K562 (cell line): ENCODE data around the gene TMEM184A. TPM values are rescaled to one million over a fixed set of nuclear protein-coding genes. Genes with fewer than 3 reads are reported as not detected.

Source experiments
- ATAC-seq: fragments of 200-7000 bp; cut with Tn5 transposase; 3 replicates; pipeline ENCODE4 v1.9.1; 2020; ENCODE audit warnings: moderate library complexity
- BruUV-seq: library from RNA; stranded (reverse); fragments of 400-500 nt; replicated peaks from 2 replicates; lab custom pipeline; 2021; lab: Mats Ljungman, UMichigan
- CTCF ChIA-PET: fragments of 300-600 bp; formaldehyde crosslinking; extraction: SDS; loops from one replicate; lab custom pipeline; 2021; ENCODE audit warnings: low intra/inter-chr PET ratio; lab: Yijun Ruan, JAX
- POLR2A ChIA-PET: fragments of 300-600, 350-650 bp; sonication (Branson Sonifier 250); formaldehyde crosslinking; extraction: SDS; loops from one replicate; lab custom pipeline; 2021; ENCODE audit warnings: antibody characterized with exemption, inconsistent platforms; lab: Yijun Ruan, JAX
- DNase-seq, 4 experiments: peaks; one replicate each; pipeline versions ENCODE4 v3.0.0 to v3.0.0-alpha.2; 2011 to 2018; ENCODE audit warnings: low spot score in 3 of 4, mixed read lengths in 3 of 4; ENCODE audit errors: extremely low read depth in 1 of 4
- FAIRE-seq: peaks from 2 replicates; lab custom pipeline; 2011; peaks lifted over from hg19 to GRCh38; lab: Jason Lieb, UNC
- H2AFZ ChIP-seq: 2 replicates; pipeline ENCODE4 v1.6.0; 2011; ENCODE audit warnings: low read depth, low read length, control low read depth, inconsistent platforms
- H3K27ac ChIP-seq: fragments of 200-600 bp; 3 replicates; pipeline ENCODE4 v1.8.0; 2011; ENCODE audit warnings: low read depth, mild to moderate bottlenecking, control low read depth, inconsistent platforms, low read length, moderate library complexity, mixed read lengths; ENCODE audit errors: extremely low read depth
- H3K27me3 ChIP-seq, 2 experiments: fragments of 300-600 bp in 1 of 2; 2 replicates in 1 of 2; 3 replicates in 1 of 2; pipeline versions ENCODE4 v1.6.0 to v1.8.0; 2011; ENCODE audit warnings: inconsistent platforms in 2 of 2, low read length in 2 of 2, mild to moderate bottlenecking in 1 of 2, mixed read lengths in 1 of 2, moderate library complexity in 1 of 2; ENCODE audit not compliant: control insufficient read depth in 2 of 2, insufficient read depth in 2 of 2
- H3K36me3 ChIP-seq: fragments of 300-600 bp; 3 replicates; pipeline ENCODE4 v1.8.0; 2011; ENCODE audit warnings: mild to moderate bottlenecking, low read length, inconsistent platforms; ENCODE audit not compliant: control insufficient read depth, insufficient read depth
- H3K4me1 ChIP-seq, 2 experiments: fragments of 200-600 bp in 1 of 2; replicated peaks in 1 of 2; 2 replicates in 1 of 2; 3 replicates in 1 of 2; pipeline versions ENCODE4 v1.5.1 to v1.8.0; 2011; ENCODE audit warnings: inconsistent platforms in 2 of 2, low read length in 2 of 2, mild to moderate bottlenecking in 1 of 2, mixed read lengths in 1 of 2, moderate library complexity in 1 of 2; ENCODE audit not compliant: control insufficient read depth in 2 of 2, insufficient read depth in 2 of 2
- H3K4me2 ChIP-seq: 2 replicates; pipeline ENCODE4 v1.6.1; 2011; ENCODE audit warnings: low read length, control low read depth, inconsistent platforms, mixed read lengths; ENCODE audit not compliant: insufficient read depth
- H3K4me3 ChIP-seq: fragments of 200-600 bp; sonication (generic), shearing (Covaris generic); 2 replicates; pipeline ENCODE4 v1.5.1; 2016; ENCODE audit warnings: control low read depth, inconsistent platforms
- H3K79me2 ChIP-seq: fragments of 200-600 bp; 3 replicates; pipeline ENCODE4 v1.8.0; 2011; ENCODE audit warnings: low read length, inconsistent platforms; ENCODE audit not compliant: control insufficient read depth, insufficient read depth
- H3K9ac ChIP-seq, 2 experiments: 2 replicates each; pipeline versions ENCODE4 v1.6.0 to v1.6.1; 2011; ENCODE audit warnings: low read depth in 2 of 2, low read length in 2 of 2, control low read depth in 1 of 2, inconsistent platforms in 1 of 2, mild to moderate bottlenecking in 1 of 2, mixed read lengths in 1 of 2; ENCODE audit not compliant: insufficient read depth in 1 of 2
- H3K9me1 ChIP-seq: one replicate; pipeline ENCODE4 v1.6.0; 2011; ENCODE audit warnings: inconsistent platforms, mild to moderate bottlenecking, low read length, moderate library complexity; ENCODE audit not compliant: control insufficient read depth, insufficient read depth
- H3K9me3 ChIP-seq: replicated peaks from 2 replicates; pipeline ENCODE4 v1.5.1; 2011; ENCODE audit warnings: low read depth, low read length, inconsistent platforms; ENCODE audit not compliant: control insufficient read depth, insufficient read depth
- H4K20me1 ChIP-seq: replicated peaks from 2 replicates; pipeline ENCODE4 v1.6.1; 2011; ENCODE audit warnings: low read length, inconsistent platforms, mixed read lengths; ENCODE audit not compliant: control insufficient read depth, insufficient read depth
- FOXM1 ChIP-seq, 2 experiments: fragments of 450-650 bp in 1 of 2; sonication (generic) in 1 of 2; formaldehyde crosslinking in 1 of 2; IDR thresholded peaks; 2 replicates each; pipeline versions ENCODE4 v1.6.1 to v1.9.0; 2017 to 2022; ENCODE audit warnings: low read depth in 2 of 2, mild to moderate bottlenecking in 2 of 2, missing genetic modification reagents in 1 of 2, moderate library complexity in 1 of 2
- HNRNPH1 ChIP-seq: fragments of 200-400 bp; formaldehyde crosslinking; optimal IDR thresholded peaks from 2 replicates; pipeline ENCODE3; 2017; ENCODE audit warnings: low read depth, mild to moderate bottlenecking, low read length, moderate library complexity
- NR2C2 ChIP-seq, 2 experiments: fragments of 200-800 bp in 1 of 2; sonication (Bioruptor generic) in 1 of 2; sonication (generic) in 1 of 2; formaldehyde crosslinking in 1 of 2; IDR thresholded peaks; 2 replicates each; pipeline versions ENCODE4 v1.6.1 to v1.8.0; 2016 to 2022; ENCODE audit warnings: mild to moderate bottlenecking in 1 of 2, missing compliant biosample characterization in 1 of 2, missing genetic modification characterization in 1 of 2, missing genetic modification reagents in 1 of 2
- POLR2G ChIP-seq: fragments of 200-400 bp; formaldehyde crosslinking; IDR thresholded peaks from 2 replicates; pipeline ENCODE4 v1.6.1; 2017; ENCODE audit warnings: low read depth, mild to moderate bottlenecking, antibody characterized with exemption, low read length, moderate library complexity
- RBFOX2 ChIP-seq: fragments of 200-400 bp; formaldehyde crosslinking; IDR thresholded peaks from 2 replicates; pipeline ENCODE4 v1.6.1; 2017; ENCODE audit warnings: low read depth, mild to moderate bottlenecking, low read length, moderate library complexity
- RBM14 ChIP-seq: fragments of 200-400 bp; formaldehyde crosslinking; IDR thresholded peaks from 2 replicates; pipeline ENCODE4 v1.6.1; 2018; ENCODE audit warnings: low read depth, mild to moderate bottlenecking, low read length, moderate library complexity, borderline replicate concordance; ENCODE audit not compliant: insufficient read depth
- SRSF3 ChIP-seq: fragments of 200-400 bp; formaldehyde crosslinking; IDR thresholded peaks from 2 replicates; pipeline ENCODE4 v1.6.1; 2016; ENCODE audit warnings: mild to moderate bottlenecking, low read length, moderate library complexity; ENCODE audit not compliant: insufficient read depth
- WGBS: fragments of 100-300 bp; shearing (Covaris generic); methylation state at CpG from one replicate; pipeline ENCODE4 v1.1.6; 2016; ENCODE audit warnings: low coverage, mixed read lengths; ENCODE audit not compliant: insufficient coverage; ENCODE audit errors: missing lambda C conversion rate; 5-methylcytosine and 5-hydroxymethylcytosine counted together
- in situ Hi-C: fragments of 300-500 bp; cut with MboI; formaldehyde crosslinking; loops from 4 replicates; pipeline ENCODE4 v1.15.0; 2018; ENCODE audit warnings: inconsistent platforms, mixed read lengths
- intact Hi-C: fragments of 100-400 bp; cut with micrococcal nuclease; formaldehyde crosslinking; loops from 2 replicates; pipeline ENCODE4 v1.14.2; 2022
- polyA plus RNA-seq, 8 experiments: library from polyadenylated mRNA; depleted of rRNA in 4 of 8; stranded (reverse) in 5 of 8; unstranded in 3 of 8; fragments of >200 nt; fragmentation: Nextera tagmentation in 2 of 8; fragmentation: Illumina TruSeq in 1 of 8; extraction: Ambion mirVana in 2 of 8; extraction: Trizol in 1 of 8; gene quantifications; 2 replicates each; pipeline versions ENCODE4 v1.2.1 to v1.2.3, GENCODE V29; 2011 to 2014; ENCODE audit warnings: inconsistent platforms in 1 of 8, missing spikeins in 1 of 8
- total RNA-seq, 7 experiments: library from RNA; depleted of rRNA in 6 of 7; stranded (reverse); fragments of >200 nt in 6 of 7; fragmentation: Illumina TruSeq in 2 of 7; extraction: Trizol in 2 of 7; gene quantifications; 2 replicates each; pipeline versions ENCODE4 v1.2.1 to v1.2.3, GENCODE V29; 2011 to 2021; ENCODE audit warnings: low replicate concordance in 1 of 7
- TF ChIP-seq, protein P1 (sequence below): fragments of 250-450 bp; sonication (Bioruptor Pico); IDR thresholded peaks from 2 replicates; pipeline ENCODE4 v1.5.0; 2021; ENCODE audit warnings: mild to moderate bottlenecking, borderline replicate concordance

TMEM184A gene
- total and polyA plus RNA-seq, 9 of the 15 experiments (the other 6 are each of a cell fraction or from before 2014, with no cell fraction given), result 0.10 to 0.18 (median 0.11) TPM; not detected in 6

DNA sequence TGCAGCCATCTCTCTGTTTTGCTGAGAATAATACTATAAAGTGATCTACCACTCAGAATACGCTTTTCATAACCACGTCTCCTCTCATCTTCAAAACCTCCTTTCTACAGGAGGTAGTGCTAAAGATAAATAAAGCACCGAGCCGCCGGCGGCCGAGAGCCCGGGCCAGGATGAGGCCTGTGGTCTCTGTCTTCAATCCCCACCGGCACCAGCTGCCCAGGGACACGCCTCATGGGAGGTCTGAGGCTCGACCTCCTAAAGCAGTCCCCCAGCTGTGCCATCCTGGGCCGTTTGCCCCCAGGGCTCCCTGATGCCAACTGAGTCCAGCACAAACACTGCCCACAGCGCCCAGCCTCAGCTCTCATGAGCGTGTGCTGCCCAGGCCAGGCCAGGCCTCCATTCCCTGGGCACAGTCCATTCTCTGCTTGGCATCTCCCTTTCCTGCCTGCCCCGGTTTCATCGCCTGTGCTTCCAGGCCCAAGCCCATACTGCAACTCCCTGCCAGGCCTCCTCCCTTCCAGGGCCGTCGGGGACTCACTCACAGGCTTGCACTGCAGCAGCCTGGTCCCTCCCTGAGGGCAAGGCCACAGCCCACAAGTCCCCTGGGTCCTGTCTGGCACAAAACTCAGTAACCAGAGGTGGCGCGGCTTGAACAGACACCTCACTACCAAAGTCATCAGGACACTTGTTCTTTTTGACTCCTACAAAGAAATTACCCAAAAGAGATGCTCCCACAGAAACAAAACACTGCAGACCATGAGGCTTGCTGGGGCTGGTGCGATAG is 54.3 kb downstream of the TMEM184A start:
- intact Hi-C loops (no loop called here), in situ Hi-C loops (no loop called here)
- Histone ChIP-seq H3K4me3 (no peak overlapping the region), H3K27ac (no peak overlapping the region), H4K20me1 (no peaks in the 10 kb centered on the region; the same call in 1 of the 2 replicates), H3K9me3 (no peaks in the 10 kb centered on the region), H3K4me2 (no peak overlapping the region), H3K27me3 (no peaks in the 10 kb centered on the region), H3K36me3 (peaks cover 58% of the 10 kb centered on the region; the same call in 2 of the 3 replicates)
- ATAC-seq, result no peak
- BruUV-seq, result no TSS peak
- no peak for TF ChIP-seq NR2C2 (CRISPR knock-in tag; IDR thresholded peaks at IDR 0.05)
- TF ChIP-seq NR2C2 (tag; IDR thresholded peaks at IDR 0.05), result no peak
- TF ChIP-seq HNRNPH1, result no peak
- TF ChIP-seq, protein P1, sequence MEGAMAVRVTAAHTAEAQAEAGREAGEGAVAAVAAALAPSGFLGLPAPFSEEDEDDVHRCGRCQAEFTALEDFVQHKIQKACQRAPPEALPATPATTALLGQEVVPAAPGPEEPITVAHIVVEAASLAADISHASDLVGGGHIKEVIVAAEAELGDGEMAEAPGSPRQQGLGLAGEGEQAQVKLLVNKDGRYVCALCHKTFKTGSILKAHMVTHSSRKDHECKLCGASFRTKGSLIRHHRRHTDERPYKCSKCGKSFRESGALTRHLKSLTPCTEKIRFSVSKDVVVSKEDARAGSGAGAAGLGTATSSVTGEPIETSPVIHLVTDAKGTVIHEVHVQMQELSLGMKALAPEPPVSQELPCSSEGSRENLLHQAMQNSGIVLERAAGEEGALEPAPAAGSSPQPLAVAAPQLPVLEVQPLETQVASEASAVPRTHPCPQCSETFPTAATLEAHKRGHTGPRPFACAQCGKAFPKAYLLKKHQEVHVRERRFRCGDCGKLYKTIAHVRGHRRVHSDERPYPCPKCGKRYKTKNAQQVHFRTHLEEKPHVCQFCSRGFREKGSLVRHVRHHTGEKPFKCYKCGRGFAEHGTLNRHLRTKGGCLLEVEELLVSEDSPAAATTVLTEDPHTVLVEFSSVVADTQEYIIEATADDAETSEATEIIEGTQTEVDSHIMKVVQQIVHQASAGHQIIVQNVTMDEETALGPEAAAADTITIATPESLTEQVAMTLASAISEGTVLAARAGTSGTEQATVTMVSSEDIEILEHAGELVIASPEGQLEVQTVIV (CRISPR knock-in tag), result no peak
- TF ChIP-seq FOXM1 (IDR thresholded peaks at IDR 0.05; ENCODE audit: low read depth), result no peak
- TF ChIP-seq FOXM1 (CRISPR knock-in tag; IDR thresholded peaks at IDR 0.05; ENCODE audit: low read depth), result no peak
- TF ChIP-seq SRSF3, result no peak
- peak; percentile 58 for TF ChIP-seq RBFOX2
- TF ChIP-seq POLR2G, result peak; percentile 43
- no peak for TF ChIP-seq RBM14
- TF ChIP-seq, all 486 proteins: peak for 2
- DNase-seq (no peak), FAIRE-seq (no peak)
- peaks cover 7 to 46% of the 10 kb centered on the region in 2 experiments; a peak in 4 of 5 replicates for H3K4me1 ChIP-seq
- 86% methylated on average over 14 of the region's 21 CpGs for WGBS
- H3K9me1 ChIP-seq, result no peaks in the 10 kb centered on the region
- H3K79me2 ChIP-seq, result peaks cover 28% of the 10 kb centered on the region
- H2AFZ ChIP-seq, result no peak overlapping the region
- CTCF ChIA-PET, result no interaction called here
- H3K9ac ChIP-seq, result peak overlapping the region in 1 of 2 experiments; percentile 77; a peak in 2 of 4 replicates
- POLR2A ChIA-PET, result no interaction called here
